ENCODE results near the gene PREP.

The PREP gene

GRCh38 chr6:105397987-105398386 is 4.9 kb downstream of the PREP start:
- no peak for DNase-seq (ENCODE audit: low read depth in 2 of 2)

GRCh38 chr6:105391705-105392104 is 11.2 kb downstream of the PREP start:
- no peak for DNase-seq (ENCODE audit: low read depth in 2 of 2)

- no peak for DNase-seq (ENCODE audit: low read depth in 2 of 2)
Measured at GRCh38 chr6:105389543-105389942, 13.3 kb downstream of the PREP start.

GRCh38 chr6:105388392-105388791 is 14.5 kb downstream of the PREP start:
- DNase-seq (ENCODE audit: low read depth in 2 of 2), result no peak

GRCh38 chr6:105384004-105384403 is 18.9 kb downstream of the PREP start:
- DNase-seq (ENCODE audit: low read depth in 2 of 2), result no peak

GRCh38 chr6:105382958-105383357 is 19.9 kb downstream of the PREP start:
- DNase-seq (ENCODE audit: low read depth in 2 of 2), result no peak

- no peak for DNase-seq (ENCODE audit: low read depth in 2 of 2)
Measured at GRCh38 chr6:105382496-105382895, 20.4 kb downstream of the PREP start.

GRCh38 chr6:105380634-105381033 is 22.2 kb downstream of the PREP start:
- DNase-seq (ENCODE audit: low read depth in 2 of 2), result no peak

- no peak for DNase-seq (ENCODE audit: low read depth in 2 of 2)
Measured at GRCh38 chr6:105375797-105376196, 27.1 kb downstream of the PREP start.

GRCh38 chr6:105374010-105374420 is 28.9 kb downstream of the PREP start:
- no peak for DNase-seq (ENCODE audit: low read depth in 2 of 2)

GRCh38 chr6:105373481-105373880 is 29.4 kb downstream of the PREP start:
- no peak for DNase-seq (ENCODE audit: low read depth in 2 of 2)

- no peak for DNase-seq (ENCODE audit: low read depth in 2 of 2)
Measured at GRCh38 chr6:105372849-105373182, 30.1 kb downstream of the PREP start.

- DNase-seq (ENCODE audit: low read depth in 2 of 2), result no peak
Measured at GRCh38 chr6:105372142-105372848, 30.6 kb downstream of the PREP start.

GRCh38 chr6:105370351-105370750 is 32.5 kb downstream of the PREP start:
- no peak for DNase-seq (ENCODE audit: low read depth in 2 of 2)

- DNase-seq (ENCODE audit: low read depth in 2 of 2), result no peak
Measured at GRCh38 chr6:105369145-105369544, 33.7 kb downstream of the PREP start.

GRCh38 chr6:105364243-105364642 is 38.6 kb downstream of the PREP start:
- no peak for DNase-seq (ENCODE audit: low read depth in 2 of 2)

GRCh38 chr6:105363100-105363754 is 39.7 kb downstream of the PREP start:
- DNase-seq (ENCODE audit: low read depth in 2 of 2), result no peak

GRCh38 chr6:105359419-105360370 is 43.2 kb downstream of the PREP start:
- no peak for DNase-seq (ENCODE audit: low read depth in 2 of 2)

GRCh38 chr6:105357165-105357564 is 45.7 kb downstream of the PREP start:
- DNase-seq (ENCODE audit: low read depth in 2 of 2), result no peak

- DNase-seq (ENCODE audit: low read depth in 2 of 2), result no peak
Measured at GRCh38 chr6:105352037-105352617, 50.8 kb downstream of the PREP start.

- no peak for DNase-seq (ENCODE audit: low read depth in 2 of 2)
Measured at GRCh38 chr6:105348897-105349296, 54.0 kb downstream of the PREP start.

GRCh38 chr6:105346052-105346451 is 56.8 kb downstream of the PREP start:
- no peak for DNase-seq (ENCODE audit: low read depth in 2 of 2)

All from stimulated activated CD8-positive, alpha-beta memory T cell treated with anti-CD3 and anti-CD28 coated beads, Interleukin-15, amount 100 ng/mL, for 4 hours (primary cell).